Embryonic facial prominence (tissue), 1 donor: ENCODE data around the gene SLC66A2.
"Not testable (repeated sequence)": the region's sequence is repeated elsewhere in the genome, so short reads cannot be mapped to it uniquely, and the experiment has no call there.

ENCODE experiments used
- DNase-seq: peaks from one replicate; pipeline ENCODE4 v3.0.0-alpha.2; 2016; ENCODE audit errors: extremely low spot score

SLC66A2 gene

GRCh38 chr18:79951545-79952455 is at the start of gene SLC66A2:
Gene SLC66A2, minus strand, starts transcription at chr18:79951653. Its CDS starts 727 bp downstream, at chr18:79950926.
- DNase-seq = peak; percentile 63

GRCh38 chr18:80000877-80001276 is 49.4 kb upstream of the SLC66A2 start:
- DNase-seq = no peak

DNA sequence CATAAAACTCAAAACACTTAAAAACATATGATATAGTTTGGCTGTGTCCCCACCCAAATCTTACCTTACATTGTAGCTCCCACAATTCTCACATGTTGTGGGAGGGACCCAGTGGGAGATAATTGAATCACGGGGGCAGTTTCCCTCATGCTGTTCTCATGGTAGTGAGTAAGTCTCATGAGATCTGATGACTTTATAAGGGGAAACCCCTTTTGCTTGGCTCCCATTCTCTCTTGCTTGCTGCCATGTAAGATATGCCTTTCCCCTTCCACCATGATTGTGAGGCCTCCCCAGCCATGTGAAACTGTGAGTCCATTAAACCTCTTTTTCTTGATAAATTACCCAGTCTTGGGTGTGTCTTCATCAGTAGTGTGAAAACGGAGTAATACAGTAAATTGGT is 48.2 kb upstream of the SLC66A2 start:
- not testable (repeated sequence) for DNase-seq

- no peak for DNase-seq
Measured at GRCh38 chr18:79991494-79991893, 40.0 kb upstream of the SLC66A2 start.

- DNase-seq = no peak
Measured at GRCh38 chr18:79989195-79989497, 37.7 kb upstream of the SLC66A2 start.

- DNase-seq = peak; percentile 74
Measured at GRCh38 chr18:79988451-79989194, 37.2 kb upstream of the SLC66A2 start, which contains the start of gene TXNL4A. Gene TXNL4A, minus strand, starts transcription at chr18:79988563. Its CDS starts 171 bp downstream, at chr18:79988392.

DNA sequence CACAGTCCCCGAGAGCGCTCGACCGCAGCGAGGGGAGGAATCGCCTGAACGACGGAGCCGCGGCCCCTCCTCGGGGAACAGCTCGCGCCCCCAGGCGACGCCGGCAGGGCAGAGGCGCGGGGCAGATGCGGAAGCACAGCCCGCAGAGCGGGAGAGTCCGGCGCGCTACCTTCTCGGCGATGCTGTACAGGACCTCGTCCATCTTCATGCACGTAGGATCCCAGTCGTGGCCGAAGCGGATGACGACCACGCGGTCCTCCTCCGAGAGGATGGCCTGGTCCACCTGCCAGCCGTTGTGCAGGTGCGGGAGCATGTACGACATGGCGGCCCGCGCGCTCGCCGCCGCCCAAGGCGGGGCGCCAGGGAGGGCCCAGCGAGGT is 36.6 kb upstream of the SLC66A2 start:
- peak; percentile 8 for DNase-seq

GRCh38 chr18:79987566-79987965 is 36.1 kb upstream of the SLC66A2 start:
- no peak for DNase-seq

DNA sequence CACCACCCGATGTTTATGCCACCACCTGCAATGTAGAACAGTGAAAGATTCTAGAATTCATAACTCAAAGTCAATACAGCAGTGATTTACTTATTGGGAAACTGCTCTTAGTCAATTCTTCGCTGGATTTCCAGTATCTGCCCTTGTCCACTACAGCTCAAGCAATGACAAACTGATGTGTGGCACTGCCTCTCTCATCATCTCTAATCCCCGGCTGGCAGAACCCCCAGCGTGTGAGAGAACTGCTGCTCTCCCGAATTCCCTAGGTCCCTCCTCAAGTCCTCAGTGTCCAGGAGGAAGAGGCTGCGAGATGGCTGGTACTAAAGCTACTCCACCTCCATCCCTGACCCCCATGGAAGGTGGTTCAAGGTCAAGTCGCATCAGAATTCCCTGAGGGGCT is 35.3 kb upstream of the SLC66A2 start:
- no peak for DNase-seq

GRCh38 chr18:79985172-79985571 is 33.7 kb upstream of the SLC66A2 start:
- no peak for DNase-seq

- DNase-seq = no peak
Measured at GRCh38 chr18:79983793-79984192, 32.3 kb upstream of the SLC66A2 start.

GRCh38 chr18:79983253-79983652 is 31.8 kb upstream of the SLC66A2 start:
- DNase-seq = no peak

- DNase-seq = no peak
Measured at GRCh38 chr18:79982736-79983135, 31.3 kb upstream of the SLC66A2 start.

DNA sequence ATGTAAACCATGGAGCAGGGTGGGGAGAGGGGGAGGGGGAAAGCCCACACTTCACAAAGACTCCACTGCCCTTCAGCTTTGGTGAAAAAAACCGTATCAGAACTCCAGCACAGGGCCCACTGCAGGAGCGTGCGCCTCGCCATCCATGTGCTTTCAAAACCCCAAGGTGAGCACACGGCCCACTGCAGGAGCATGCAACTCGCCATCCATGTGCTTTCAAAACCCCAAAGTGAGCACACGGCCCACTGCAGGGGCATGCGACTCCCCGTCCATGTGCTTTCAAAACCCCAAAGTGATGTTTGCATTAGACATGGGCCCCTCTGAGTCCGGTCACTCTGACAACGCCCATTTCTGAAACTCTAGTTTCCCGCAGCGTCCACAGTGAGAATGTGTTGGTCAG is 29.1 kb upstream of the SLC66A2 start:
- no peak for DNase-seq

DNA sequence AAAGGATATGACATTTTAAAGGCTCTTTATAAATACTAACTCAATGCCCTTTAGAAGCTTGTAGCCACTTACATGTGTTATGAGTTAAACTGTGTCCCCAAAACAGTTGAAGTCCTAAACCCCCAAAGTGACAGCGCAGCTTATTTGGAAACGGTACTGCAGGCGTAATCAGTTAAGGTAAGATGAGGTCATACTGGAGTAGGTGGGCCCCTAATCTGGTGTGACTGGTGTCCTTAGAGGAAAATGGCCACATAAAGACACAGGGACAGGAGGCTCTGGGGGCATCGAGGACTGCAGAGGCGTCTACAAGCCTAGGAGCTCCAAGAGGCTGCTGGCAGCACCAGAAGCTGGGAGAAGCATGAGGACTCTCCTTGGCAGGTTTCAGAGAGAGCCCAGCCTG is 28.4 kb upstream of the SLC66A2 start:
- no peak for DNase-seq

DNA sequence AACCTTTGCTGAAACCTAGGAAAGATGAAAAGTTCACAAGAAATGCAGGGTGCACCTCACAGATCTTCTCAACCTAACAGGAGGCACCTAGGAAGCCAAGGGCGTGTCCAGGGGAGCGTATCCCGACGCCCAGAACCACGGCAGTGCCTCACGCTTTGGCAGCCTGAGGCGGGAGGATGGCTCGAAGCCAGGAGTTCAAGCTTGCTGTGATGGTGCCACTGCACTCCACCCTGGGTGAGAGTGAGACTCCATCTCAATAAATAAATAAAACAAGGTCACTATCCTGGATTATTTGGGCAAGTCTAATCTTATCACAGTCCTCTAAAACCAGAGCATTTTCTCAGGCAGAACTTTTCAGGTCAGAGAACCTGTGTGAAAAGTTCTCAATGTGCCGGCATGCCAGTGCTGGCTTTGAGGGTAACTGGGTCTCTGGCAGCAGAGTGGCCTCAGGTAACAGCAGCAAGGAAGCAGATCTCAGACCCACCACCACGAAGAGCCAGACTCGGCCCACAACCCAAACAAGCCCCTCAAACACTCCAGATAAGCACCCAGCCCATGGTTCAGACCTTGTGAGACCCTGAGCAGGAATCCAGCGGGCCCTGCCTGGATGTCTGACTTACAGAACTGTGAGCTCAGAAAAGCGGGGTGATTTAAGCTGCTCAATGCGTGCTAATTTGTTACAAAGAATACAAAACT is 24.7 kb upstream of the SLC66A2 start:
- DNase-seq = no peak

DNA sequence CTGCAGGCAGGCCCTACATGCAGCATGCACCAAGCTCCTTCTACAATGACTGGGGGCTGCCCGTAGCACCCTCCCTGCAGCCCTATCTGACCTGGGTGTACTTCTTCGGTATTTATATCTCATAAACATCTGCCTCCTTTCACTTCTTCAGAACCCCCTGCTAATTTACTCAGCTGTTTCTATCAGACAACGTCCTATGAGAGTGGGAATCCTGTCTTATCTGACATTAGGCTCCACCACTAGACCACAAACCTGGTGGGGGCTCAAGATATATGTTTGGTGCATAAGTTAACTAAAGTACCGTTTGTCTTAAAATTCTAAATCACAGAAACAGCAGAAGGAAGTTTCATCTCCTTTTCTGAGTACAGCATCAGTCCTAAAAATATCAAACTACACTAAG is 23.6 kb upstream of the SLC66A2 start:
- no peak for DNase-seq

DNA sequence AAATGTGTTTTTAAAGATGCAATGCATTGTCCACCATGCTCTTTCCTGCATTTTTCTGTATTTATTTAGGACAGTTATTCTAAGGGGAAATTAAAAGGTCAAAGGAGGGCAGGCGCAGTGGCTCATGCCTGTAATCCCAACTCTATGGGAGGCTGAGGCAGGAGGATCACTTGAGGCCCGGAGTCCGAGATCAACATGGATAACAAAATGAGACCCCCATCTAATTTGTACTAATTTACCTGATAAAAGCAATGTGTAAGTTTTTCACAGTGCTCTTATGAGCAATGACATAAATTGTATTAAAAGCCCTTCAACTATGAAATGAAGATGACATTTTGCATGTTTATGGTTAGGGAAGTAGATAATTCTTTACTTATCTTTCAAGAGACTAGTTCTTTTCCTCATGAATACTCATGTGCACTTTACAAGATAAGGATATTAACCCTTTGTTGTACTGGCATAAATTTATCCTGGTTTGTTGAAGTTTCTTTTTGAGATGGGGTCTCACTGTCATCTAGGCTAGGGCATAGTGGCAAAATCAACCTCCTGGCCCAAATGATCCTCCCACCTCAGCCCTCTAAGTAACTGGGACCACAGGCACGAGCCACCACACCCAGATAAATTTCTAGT is 22.7 kb upstream of the SLC66A2 start:
- DNase-seq = no peak

DNA sequence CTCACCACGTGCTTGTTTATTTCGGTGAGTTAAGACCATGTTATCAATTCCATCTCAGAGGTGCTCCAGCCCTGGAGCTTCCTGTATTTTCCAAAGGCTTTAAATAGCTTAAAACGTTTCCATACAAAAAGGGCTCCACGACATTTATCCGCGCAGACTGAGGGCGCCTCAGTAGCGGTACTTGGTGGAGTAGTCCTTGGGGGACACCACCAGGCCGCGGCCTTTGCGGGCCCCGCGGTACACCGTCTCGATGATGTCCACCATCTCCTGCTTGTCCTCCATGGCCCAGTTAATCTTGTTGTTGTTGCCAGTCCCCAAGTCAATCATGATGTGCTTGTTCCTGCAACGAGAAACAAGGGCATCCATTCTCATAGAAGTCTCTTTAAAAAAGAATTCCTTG is 22.1 kb upstream of the SLC66A2 start:
- no peak for DNase-seq

DNA sequence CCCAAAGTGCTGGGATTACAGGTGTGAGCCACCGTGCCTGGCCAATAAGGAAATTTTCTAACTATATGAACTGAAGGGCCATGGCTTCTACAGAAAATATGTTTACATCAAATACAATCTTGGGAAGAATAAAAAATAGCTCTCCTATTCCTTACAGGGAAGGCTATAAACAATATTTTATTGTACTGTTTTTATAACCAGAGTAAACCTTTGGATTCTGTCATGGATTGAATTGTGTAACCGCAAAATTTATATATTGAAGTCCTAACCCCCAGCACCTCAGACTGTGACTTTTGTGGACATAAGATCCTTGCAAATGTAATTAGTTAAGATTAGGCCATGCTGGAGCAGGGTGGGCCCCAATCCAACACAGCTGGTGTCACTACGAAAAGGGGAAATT is 21.3 kb upstream of the SLC66A2 start:
- no peak for DNase-seq

DNA sequence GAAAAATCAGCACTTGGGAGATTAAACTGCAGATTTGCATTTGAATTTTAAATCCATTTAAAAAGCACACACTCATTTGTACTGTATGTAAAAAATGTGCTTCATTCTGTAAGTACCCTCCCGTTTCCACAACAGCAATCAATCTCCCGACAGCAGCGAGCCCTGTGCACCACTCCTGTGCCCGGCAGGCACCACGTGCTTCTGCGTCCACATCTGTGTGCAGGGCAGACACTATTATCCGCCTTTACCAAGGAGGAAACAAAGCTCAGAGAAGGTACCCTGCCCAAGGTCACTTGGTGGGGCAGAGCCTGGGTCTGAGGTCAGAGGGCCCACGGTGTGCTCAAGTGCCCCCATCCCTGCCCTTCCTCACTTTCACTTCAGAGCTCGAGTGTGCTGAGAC is 20.5 kb upstream of the SLC66A2 start:
- no peak for DNase-seq
